ENCODE measurements around the gene ATP5MC2. TPM values are rescaled to one million over a fixed set of nuclear protein-coding genes. Genes with fewer than 3 reads are reported as not detected.
"Not testable (repeated sequence)": the region's sequence is repeated elsewhere in the genome, so short reads cannot be mapped to it uniquely, and the experiment has no call there.

ATP5MC2 gene
- 534 TPM for total RNA-seq
- long read RNA-seq, transcript ATP5MC2-202 (5 exons, 878 nt) = major isoform, 272 of 345 reads
- long read RNA-seq, transcript ATP5MC2-203 (4 exons, 1,976 nt) = minor isoform, 37 of 345 reads
- long read RNA-seq, partial matches to known transcripts = 6 of 345 reads
- long read RNA-seq, other reads (novel, unspliced or antisense) = 30 of 345 reads

- H3K27ac ChIP-seq (replicated peaks) = peak within 1 kb of the TSS; percentile 90
- H3K36me3 ChIP-seq = peaks cover 33% of the 10 kb centered on the region
- no peak for TF ChIP-seq CTCF (IDR thresholded peaks at IDR 0.05; ENCODE audit: borderline replicate concordance)
- H3K27me3 ChIP-seq (ENCODE audit: low read depth) = no peaks in the 10 kb centered on the region
- H3K4me1 ChIP-seq = peaks cover 59% of the 10 kb centered on the region
- no peaks in the 10 kb centered on the region for H3K9me3 ChIP-seq (replicated peaks)
- H3K4me3 ChIP-seq = peak within 1 kb of the TSS; percentile 88
- peak; percentile 96 for DNase-seq
- intact Hi-C loops (cut with micrococcal nuclease) = loop anchor here (10.0 kb wide), 1 partner anchor 51 kb away; the partner anchor contains the start of gene ATF7
These were observed at the start of gene ATP5MC2 for GRCh38 chr12:53675701-53676607. Gene ATP5MC2, minus strand, starts transcription at chr12:53676083. Its CDS starts 3,469 bp downstream, at chr12:53672614.

GRCh38 chr12:53722450-53723041 lies 46.7 kb upstream of the ATP5MC2 start:
- Histone ChIP-seq H3K4me3 (no peak overlapping the region), H3K27me3 (ENCODE audit: low read depth) (no peaks in the 10 kb centered on the region), H3K4me1 (peaks cover 36% of the 10 kb centered on the region), H3K36me3 (peaks cover 72% of the 10 kb centered on the region), H3K27ac (replicated peaks) (no peak overlapping the region), H3K9me3 (replicated peaks) (no peaks in the 10 kb centered on the region)
- no peak for TF ChIP-seq CTCF (IDR thresholded peaks at IDR 0.05; ENCODE audit: borderline replicate concordance)
- DNase-seq = no peak
- intact Hi-C loops (cut with micrococcal nuclease) = no loop called here

GRCh38 chr12:53720946-53721345 lies 45.1 kb upstream of the ATP5MC2 start:
- Histone ChIP-seq H3K9me3 (replicated peaks) (no peaks in the 10 kb centered on the region), H3K36me3 (peaks cover 88% of the 10 kb centered on the region), H3K4me1 (peaks cover 35% of the 10 kb centered on the region), H3K4me3 (no peak overlapping the region), H3K27ac (replicated peaks) (no peak overlapping the region), H3K27me3 (ENCODE audit: low read depth) (no peaks in the 10 kb centered on the region)
- intact Hi-C loops (cut with micrococcal nuclease) = no loop called here
- no peak for TF ChIP-seq CTCF (IDR thresholded peaks at IDR 0.05; ENCODE audit: borderline replicate concordance)
- no peak for DNase-seq

DNA sequence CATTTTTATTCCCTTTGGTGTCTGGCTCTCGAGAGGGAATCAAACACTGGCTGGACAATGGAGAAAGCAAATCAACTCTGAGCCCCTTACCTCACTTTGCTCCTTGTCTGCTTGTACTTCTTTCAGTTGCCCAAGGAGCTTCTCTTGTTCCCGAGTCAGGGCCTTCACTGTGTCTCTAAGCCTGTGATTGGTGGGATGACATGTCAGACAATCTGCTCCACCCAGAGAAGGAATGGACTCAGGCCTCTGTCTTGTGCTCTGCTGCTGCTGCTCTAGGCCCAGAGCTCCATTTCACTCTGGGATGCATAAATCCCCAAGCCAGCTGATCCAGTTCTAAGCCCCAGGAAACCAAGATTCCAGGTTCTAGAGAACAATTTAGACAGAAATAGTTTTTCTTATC lies 43.8 kb upstream of the ATP5MC2 start:
- H3K36me3 ChIP-seq = peaks cover 96% of the 10 kb centered on the region
- TF ChIP-seq CTCF (IDR thresholded peaks at IDR 0.05; ENCODE audit: borderline replicate concordance) = no peak
- no peak overlapping the region for H3K27ac ChIP-seq (replicated peaks)
- intact Hi-C loops (cut with micrococcal nuclease) = no loop called here
- H3K9me3 ChIP-seq (replicated peaks) = no peaks in the 10 kb centered on the region
- no peaks in the 10 kb centered on the region for H3K27me3 ChIP-seq (ENCODE audit: low read depth)
- no peak overlapping the region for H3K4me3 ChIP-seq
- H3K4me1 ChIP-seq = peaks cover 22% of the 10 kb centered on the region
- DNase-seq = no peak

DNA sequence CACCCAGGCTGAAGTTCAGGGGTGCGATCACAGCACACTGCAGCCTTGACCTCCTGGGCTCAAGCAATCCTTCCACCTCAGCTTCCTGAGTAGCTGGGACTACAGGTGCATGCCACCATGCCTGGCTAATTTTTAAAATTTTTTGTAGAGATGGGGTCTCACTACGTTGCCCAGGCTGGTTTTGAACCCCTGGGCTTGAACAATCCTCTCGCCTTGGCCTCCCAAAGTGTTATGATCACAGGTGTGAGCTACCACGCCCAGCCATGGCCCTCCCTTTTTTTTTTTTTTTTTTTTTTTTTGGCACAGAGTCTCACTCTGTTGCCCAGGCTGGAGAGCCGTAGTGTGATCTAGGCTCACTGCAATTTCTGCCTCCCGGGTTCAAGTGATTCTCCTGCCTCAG lies 42.7 kb upstream of the ATP5MC2 start:
- H3K9me3 ChIP-seq (replicated peaks); H3K27me3 ChIP-seq (ENCODE audit: low read depth); H3K27ac ChIP-seq (replicated peaks); DNase-seq; intact Hi-C loops (cut with micrococcal nuclease); H3K4me3 ChIP-seq: not testable (repeated sequence)
- Histone ChIP-seq H3K4me1 (peaks cover 21% of the 10 kb centered on the region), H3K36me3 (peaks cover 96% of the 10 kb centered on the region)
